ENCODE measurements around the gene PXK. TPM values are rescaled to one million over a fixed set of nuclear protein-coding genes. Genes with fewer than 3 reads are reported as not detected.
"Not testable (repeated sequence)": the region's sequence is repeated elsewhere in the genome, so short reads cannot be mapped to it uniquely, and the experiment has no call there.

The PXK gene
- total RNA-seq, 1 donor from 2014 or later: 32.0 TPM

DNA sequence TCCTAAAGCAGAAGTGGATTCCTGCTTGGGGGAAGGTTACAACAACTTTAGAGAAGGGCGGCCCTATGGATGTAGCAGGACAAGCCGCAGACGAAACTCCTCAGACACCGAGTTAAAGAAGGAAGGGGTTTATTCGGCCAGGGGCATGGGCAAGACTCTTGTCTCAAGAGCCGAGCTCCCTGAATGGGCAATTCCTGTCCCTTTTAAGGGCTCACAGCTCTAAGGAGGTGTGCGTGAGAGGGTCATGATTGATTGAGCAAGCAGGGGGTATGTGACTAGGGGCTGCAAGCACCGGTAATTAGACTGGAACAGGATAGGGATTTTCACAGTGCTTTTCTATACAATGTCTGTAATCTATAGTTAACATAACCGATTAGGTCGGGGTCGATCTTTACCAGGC, 101.8 kb downstream of the PXK start:
- peak overlapping the region; percentile 88 for H3K27ac Mint-ChIP-seq (ENCODE audit: unreplicated experiment)
- peaks cover 41% of the 10 kb centered on the region for H3K4me1 Mint-ChIP-seq (ENCODE audit: low read depth)
- no peak for DNase-seq (ENCODE audit: low spot score)
- H3K36me3 Mint-ChIP-seq (ENCODE audit: low read depth): peaks cover 12% of the 10 kb centered on the region
- no peak overlapping the region for H3K4me3 Mint-ChIP-seq (ENCODE audit: unreplicated experiment)
- TF ChIP-seq, protein P1, sequence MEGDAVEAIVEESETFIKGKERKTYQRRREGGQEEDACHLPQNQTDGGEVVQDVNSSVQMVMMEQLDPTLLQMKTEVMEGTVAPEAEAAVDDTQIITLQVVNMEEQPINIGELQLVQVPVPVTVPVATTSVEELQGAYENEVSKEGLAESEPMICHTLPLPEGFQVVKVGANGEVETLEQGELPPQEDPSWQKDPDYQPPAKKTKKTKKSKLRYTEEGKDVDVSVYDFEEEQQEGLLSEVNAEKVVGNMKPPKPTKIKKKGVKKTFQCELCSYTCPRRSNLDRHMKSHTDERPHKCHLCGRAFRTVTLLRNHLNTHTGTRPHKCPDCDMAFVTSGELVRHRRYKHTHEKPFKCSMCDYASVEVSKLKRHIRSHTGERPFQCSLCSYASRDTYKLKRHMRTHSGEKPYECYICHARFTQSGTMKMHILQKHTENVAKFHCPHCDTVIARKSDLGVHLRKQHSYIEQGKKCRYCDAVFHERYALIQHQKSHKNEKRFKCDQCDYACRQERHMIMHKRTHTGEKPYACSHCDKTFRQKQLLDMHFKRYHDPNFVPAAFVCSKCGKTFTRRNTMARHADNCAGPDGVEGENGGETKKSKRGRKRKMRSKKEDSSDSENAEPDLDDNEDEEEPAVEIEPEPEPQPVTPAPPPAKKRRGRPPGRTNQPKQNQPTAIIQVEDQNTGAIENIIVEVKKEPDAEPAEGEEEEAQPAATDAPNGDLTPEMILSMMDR (IDR thresholded peaks at IDR 0.05): no peak
- H3K27me3 Mint-ChIP-seq (ENCODE audit: low read depth): no peaks in the 10 kb centered on the region
- no peaks in the 10 kb centered on the region for H3K9me3 Mint-ChIP-seq (ENCODE audit: low read depth)

DNA sequence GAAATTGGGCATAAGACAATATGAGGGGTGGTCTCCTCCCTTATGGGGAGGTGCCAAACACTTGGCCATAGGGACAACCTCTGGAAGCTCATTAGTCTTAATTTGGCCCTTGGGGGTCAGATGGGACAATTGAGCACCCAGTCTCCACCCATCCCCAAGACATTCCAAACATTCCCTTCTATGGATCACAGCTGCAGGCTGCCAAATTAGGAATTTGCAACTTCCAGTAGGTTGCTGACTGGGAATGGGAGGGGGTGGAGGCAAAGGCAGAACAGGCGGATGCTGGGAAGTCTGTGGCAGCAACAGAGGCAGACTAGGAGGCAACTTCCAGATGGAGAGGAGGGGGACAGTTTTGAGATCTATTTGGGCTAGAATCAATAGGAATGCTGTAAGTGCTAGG, 102.3 kb downstream of the PXK start:
- Mint-ChIP-seq H3K4me3 (ENCODE audit: unreplicated experiment) (peak overlapping the region; percentile 42), H3K27me3 (ENCODE audit: low read depth) (no peaks in the 10 kb centered on the region), H3K36me3 (ENCODE audit: low read depth) (peaks cover 7% of the 10 kb centered on the region), H3K27ac (ENCODE audit: unreplicated experiment) (peak overlapping the region; percentile 88), H3K9me3 (ENCODE audit: low read depth) (no peaks in the 10 kb centered on the region), H3K4me1 (ENCODE audit: low read depth) (peaks cover 42% of the 10 kb centered on the region)
- TF ChIP-seq, protein P1 (IDR thresholded peaks at IDR 0.05): no peak
- no peak for DNase-seq (ENCODE audit: low spot score)

DNA sequence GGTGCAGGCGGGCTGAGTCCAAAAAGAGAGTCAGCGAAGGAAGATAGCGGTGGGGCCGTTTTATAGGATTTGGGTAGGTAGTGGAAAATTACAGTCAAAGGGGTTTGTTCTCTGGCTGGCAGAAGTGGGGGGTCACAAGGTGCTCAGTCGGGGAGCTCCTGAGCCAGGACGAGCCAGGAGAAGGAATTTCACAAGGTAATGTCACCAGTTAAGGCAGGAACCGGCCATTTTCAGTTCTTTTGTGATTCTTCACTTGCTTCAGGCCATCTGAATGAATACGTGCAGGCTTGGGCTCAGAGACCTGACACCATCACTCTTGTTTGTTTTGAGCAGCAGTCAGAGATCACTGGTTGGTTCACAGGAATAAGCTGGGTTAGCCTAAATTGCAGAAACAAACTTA, 104.6 kb downstream of the PXK start:
- not testable (repeated sequence) for H3K27me3 Mint-ChIP-seq (ENCODE audit: low read depth); H3K27ac Mint-ChIP-seq (ENCODE audit: unreplicated experiment); DNase-seq (ENCODE audit: low spot score); H3K36me3 Mint-ChIP-seq (ENCODE audit: low read depth); H3K4me3 Mint-ChIP-seq (ENCODE audit: unreplicated experiment); H3K9me3 Mint-ChIP-seq (ENCODE audit: low read depth)
- H3K4me1 Mint-ChIP-seq (ENCODE audit: low read depth): peaks cover 44% of the 10 kb centered on the region

DNA sequence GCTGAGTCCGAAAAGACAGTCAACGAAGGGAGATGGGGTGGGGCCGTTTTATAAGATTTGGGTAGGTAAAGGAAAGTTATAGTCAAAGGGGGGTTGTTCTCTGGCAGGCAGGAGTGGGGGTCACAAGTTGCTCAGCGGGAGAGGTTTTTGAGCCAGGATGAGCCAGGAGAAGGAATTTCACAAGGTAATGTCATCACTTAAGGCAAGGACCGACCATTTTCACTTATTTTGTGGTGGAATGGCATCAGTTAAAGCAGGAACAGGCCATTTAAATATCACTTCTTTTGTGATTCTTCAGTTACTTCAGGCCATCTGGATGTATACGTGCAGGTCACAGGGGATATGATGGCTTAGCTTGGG, 108.3 kb downstream of the PXK start:
- Mint-ChIP-seq H3K27ac (ENCODE audit: unreplicated experiment) (peak overlapping the region; percentile 94), H3K4me1 (ENCODE audit: low read depth) (peaks cover 12% of the 10 kb centered on the region)
- H3K27me3 Mint-ChIP-seq (ENCODE audit: low read depth); H3K9me3 Mint-ChIP-seq (ENCODE audit: low read depth); H3K36me3 Mint-ChIP-seq (ENCODE audit: low read depth); H3K4me3 Mint-ChIP-seq (ENCODE audit: unreplicated experiment); DNase-seq (ENCODE audit: low spot score): not testable (repeated sequence)

DNA sequence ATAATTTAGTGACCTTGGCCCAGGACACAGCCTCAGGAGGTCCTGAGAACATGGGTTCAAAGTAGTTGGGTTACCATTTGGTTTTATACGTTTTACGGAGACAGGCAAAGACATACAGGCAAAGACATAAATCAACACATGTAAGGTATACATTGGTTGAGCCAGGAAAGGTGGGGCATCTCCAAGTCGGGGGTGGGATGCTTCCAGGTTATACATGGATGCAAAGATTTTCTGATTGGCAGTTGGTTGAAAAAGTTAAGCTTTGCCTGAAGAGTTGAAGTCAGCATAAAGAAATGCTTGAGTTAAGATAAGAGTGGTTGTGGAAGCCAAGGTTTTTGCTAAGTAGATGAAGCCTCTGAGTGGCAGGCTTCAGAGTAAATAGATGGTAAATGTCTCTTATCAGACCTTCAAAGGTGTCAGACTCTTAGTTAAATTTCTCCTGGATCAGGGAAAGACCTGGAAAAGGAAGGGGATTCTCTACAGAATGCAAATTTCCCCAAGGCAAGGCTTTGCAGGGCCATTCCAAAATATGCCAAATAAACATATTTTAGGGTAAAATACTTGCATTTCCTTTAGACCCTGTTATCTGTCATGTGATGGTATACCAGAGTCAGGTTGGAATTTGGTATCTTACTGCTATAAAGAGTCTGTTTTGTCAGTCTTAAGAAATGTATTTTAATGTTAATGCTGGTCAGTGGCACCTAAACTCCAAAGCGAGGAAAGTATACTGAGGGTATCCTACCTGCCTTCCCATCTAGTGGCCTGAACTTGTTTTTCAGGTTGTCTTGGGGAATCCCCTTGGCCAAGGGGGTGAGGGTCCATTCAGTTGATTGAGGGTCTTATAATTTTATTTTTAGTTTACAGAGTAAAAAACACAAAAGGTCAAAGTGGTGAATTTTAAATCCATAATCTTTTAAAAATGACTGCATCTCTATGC, 109.1 kb downstream of the PXK start:
- H3K27ac Mint-ChIP-seq (ENCODE audit: unreplicated experiment): no peak overlapping the region
- DNase-seq (ENCODE audit: low spot score): no peak
- TF ChIP-seq, protein P1 (IDR thresholded peaks at IDR 0.05): no peak
- peaks cover 11% of the 10 kb centered on the region for H3K4me1 Mint-ChIP-seq (ENCODE audit: low read depth)
- no peak overlapping the region for H3K4me3 Mint-ChIP-seq (ENCODE audit: unreplicated experiment)
- no peaks in the 10 kb centered on the region for H3K9me3 Mint-ChIP-seq (ENCODE audit: low read depth)
- H3K27me3 Mint-ChIP-seq (ENCODE audit: low read depth): no peaks in the 10 kb centered on the region
- no peaks in the 10 kb centered on the region for H3K36me3 Mint-ChIP-seq (ENCODE audit: low read depth)

DNA sequence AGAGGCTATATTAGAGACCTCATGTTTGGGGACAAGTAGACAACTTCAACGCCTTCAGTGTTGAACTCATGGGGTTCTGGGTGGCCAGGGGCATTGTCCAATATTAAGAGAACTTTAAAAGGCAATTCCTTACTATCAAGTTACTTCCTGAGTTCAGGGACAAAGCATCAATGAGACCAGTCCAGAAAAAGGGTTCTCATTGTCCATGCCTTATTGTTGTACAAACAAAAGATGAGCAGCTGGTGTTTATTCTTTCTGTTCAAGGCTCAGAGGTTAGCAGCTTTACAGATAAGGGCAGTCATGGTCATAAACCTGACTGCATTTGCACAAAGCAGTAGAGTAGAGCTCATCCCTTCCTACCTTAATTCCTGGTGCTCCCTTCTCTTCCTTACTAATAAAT, 119.5 kb downstream of the PXK start:
- Mint-ChIP-seq H3K4me1 (ENCODE audit: low read depth) (no peaks in the 10 kb centered on the region), H3K36me3 (ENCODE audit: low read depth) (peaks cover 12% of the 10 kb centered on the region), H3K27ac (ENCODE audit: unreplicated experiment) (no peak overlapping the region), H3K27me3 (ENCODE audit: low read depth) (no peaks in the 10 kb centered on the region), H3K4me3 (ENCODE audit: unreplicated experiment) (no peak overlapping the region), H3K9me3 (ENCODE audit: low read depth) (peaks cover 29% of the 10 kb centered on the region)
- TF ChIP-seq, protein P1 (IDR thresholded peaks at IDR 0.05): no peak
- no peak for DNase-seq (ENCODE audit: low spot score)

All from chondrocyte (in vitro differentiated cells).